Right atrium auricular region (tissue), 2 donors: ENCODE results near the gene COMTD1. TPM values are rescaled to one million over a fixed set of nuclear protein-coding genes. Genes with fewer than 3 reads are reported as not detected.

Experiments used
- DNase-seq: peaks from one replicate; pipeline ENCODE4 v3.0.0-alpha.2; 2019; ENCODE audit warnings: low spot score
- H3K27ac ChIP-seq, 2 donors: fragments of 200-600 bp; sonication (generic); 1 replicate in 1 of 2; 2 replicates in 1 of 2; pipeline ENCODE4 v1.5.1; 2016 to 2019
- H3K27me3 ChIP-seq, 2 donors: fragments of 200-600 bp; sonication (generic); one replicate each; pipeline versions ENCODE4 v1.5.1 to v1.6.0; 2017 to 2019
- H3K36me3 ChIP-seq: fragments of 200-600 bp; sonication (generic); one replicate; pipeline ENCODE4 v1.5.1; 2016
- H3K4me1 ChIP-seq, 2 donors: fragments of 200-600 bp; sonication (generic); one replicate each; pipeline versions ENCODE4 v1.5.1 to v1.6.0; 2017 to 2019
- H3K4me3 ChIP-seq, 2 donors: fragments of 200-600 bp; sonication (generic); 1 replicate in 1 of 2; 2 replicates in 1 of 2; pipeline ENCODE4 v1.5.1; 2017 to 2019; ENCODE audit warnings: mild to moderate bottlenecking in 1 of 2, moderate library complexity in 1 of 2
- H3K9me3 ChIP-seq, 2 donors: fragments of 200-600 bp; sonication (generic); one replicate each; pipeline ENCODE4 v1.5.1; 2019
- total RNA-seq, 2 donors: library from RNA; depleted of rRNA; stranded (reverse); fragments of >200 nt; gene quantifications; one replicate each; pipeline ENCODE4 v1.1.0, GENCODE V29; 2016
- TF ChIP-seq, protein P1 (sequence below), 2 donors: fragments of 200-600 bp; sonication (generic); IDR thresholded peaks; one replicate each; pipeline ENCODE4 v1.5.1; 2019; ENCODE audit warnings: antibody characterized with exemption in 2 of 2

The COMTD1 gene
- total RNA-seq, 2 donors from 2014 or later: 44.1 to 52.4 TPM

DNA sequence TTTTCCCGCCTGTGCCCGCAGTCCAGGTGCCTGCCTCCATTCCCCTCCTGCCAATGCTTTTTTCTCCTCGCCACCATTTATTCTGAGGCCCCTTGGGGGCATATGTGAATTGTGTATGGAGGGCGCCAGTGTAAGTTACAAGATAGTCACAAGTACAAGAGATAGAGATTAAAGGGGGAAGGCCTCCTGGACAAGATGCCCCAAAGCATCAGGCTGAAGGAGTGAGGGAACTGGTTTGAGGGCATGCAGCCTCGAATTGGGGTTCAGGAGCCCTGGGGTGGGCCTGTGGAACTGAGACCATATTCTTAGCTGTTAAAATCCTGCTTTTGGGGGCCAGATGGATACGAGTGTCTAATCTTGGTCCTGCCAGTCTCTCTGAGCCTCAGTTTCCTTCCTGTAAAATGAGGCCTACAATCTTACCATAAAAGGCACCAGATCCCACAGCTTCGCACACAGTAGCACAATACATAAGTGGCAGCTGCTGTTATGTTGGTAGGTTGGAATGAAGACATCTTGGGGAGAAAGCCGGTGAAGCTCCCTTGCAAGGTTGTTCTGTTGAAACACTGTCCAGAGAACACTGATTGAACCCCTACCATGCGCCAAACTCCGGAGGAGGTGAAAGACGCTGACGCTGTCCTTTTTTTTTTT lies 545 bp upstream of the COMTD1 start:
- H3K9me3 ChIP-seq: no peaks in the 10 kb centered on the region
- H3K27me3 ChIP-seq: no peaks in the 10 kb centered on the region
- H3K4me1 ChIP-seq: peaks cover 0 to 22% of the 10 kb centered on the region in 2 donors
- TF ChIP-seq, protein P1, sequence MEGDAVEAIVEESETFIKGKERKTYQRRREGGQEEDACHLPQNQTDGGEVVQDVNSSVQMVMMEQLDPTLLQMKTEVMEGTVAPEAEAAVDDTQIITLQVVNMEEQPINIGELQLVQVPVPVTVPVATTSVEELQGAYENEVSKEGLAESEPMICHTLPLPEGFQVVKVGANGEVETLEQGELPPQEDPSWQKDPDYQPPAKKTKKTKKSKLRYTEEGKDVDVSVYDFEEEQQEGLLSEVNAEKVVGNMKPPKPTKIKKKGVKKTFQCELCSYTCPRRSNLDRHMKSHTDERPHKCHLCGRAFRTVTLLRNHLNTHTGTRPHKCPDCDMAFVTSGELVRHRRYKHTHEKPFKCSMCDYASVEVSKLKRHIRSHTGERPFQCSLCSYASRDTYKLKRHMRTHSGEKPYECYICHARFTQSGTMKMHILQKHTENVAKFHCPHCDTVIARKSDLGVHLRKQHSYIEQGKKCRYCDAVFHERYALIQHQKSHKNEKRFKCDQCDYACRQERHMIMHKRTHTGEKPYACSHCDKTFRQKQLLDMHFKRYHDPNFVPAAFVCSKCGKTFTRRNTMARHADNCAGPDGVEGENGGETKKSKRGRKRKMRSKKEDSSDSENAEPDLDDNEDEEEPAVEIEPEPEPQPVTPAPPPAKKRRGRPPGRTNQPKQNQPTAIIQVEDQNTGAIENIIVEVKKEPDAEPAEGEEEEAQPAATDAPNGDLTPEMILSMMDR (IDR thresholded peaks at IDR 0.05): no peak
- H3K4me3 ChIP-seq: peak overlapping the region in 1 of 2 donors; percentile 84
- peak overlapping the region in 1 of 2 donors; percentile 87 for H3K27ac ChIP-seq
- peaks cover 11% of the 10 kb centered on the region for H3K36me3 ChIP-seq
- DNase-seq: no peak

DNA sequence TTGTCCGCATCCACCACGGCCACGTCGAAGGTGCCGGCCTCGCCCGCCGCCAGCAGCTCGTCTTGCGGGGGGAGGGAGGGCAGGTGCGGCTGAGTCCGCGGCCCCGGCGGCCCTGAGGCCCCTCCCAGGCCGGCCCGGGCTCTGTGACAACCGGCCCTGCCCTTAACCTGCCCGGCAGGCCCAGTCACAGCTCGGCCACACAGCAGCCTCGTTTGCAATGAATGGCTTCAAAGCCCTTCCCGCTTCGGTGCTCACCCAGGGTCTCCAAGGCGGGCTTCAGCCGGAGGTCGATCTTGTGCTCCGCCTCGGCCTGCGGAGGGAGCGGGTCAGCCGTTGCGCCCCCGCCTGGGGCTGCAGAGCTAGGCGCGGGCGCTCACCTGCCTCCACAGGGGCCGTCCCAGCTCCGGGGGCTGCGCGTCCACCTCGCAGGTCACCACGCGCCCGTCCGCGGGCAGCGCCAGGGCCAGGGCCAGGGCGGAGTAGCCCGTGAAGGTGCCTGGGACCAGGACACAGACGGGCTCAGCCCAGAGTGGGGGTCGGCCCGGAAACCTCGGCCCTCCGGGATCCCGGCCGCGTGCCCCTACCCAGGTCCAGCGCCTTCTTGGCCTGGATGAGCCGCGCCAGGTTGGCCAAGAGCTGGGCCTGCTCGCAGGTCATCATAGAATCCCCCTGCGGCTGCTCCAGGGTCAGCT lies 928 bp downstream of the COMTD1 start:
- Histone ChIP-seq H3K9me3 (no peaks in the 10 kb centered on the region), H3K36me3 (peaks cover 24% of the 10 kb centered on the region), H3K4me1 (peaks cover 0 to 29% of the 10 kb centered on the region in 2 donors), H3K4me3 (peak overlapping the region; percentile 58 to 84), H3K27me3 (no peaks in the 10 kb centered on the region), H3K27ac (peak overlapping the region; percentile 82 to 87)
- TF ChIP-seq, protein P1 (IDR thresholded peaks at IDR 0.05): peak in 1 of 2 donors; percentile 47
- DNase-seq: no peak

DNA sequence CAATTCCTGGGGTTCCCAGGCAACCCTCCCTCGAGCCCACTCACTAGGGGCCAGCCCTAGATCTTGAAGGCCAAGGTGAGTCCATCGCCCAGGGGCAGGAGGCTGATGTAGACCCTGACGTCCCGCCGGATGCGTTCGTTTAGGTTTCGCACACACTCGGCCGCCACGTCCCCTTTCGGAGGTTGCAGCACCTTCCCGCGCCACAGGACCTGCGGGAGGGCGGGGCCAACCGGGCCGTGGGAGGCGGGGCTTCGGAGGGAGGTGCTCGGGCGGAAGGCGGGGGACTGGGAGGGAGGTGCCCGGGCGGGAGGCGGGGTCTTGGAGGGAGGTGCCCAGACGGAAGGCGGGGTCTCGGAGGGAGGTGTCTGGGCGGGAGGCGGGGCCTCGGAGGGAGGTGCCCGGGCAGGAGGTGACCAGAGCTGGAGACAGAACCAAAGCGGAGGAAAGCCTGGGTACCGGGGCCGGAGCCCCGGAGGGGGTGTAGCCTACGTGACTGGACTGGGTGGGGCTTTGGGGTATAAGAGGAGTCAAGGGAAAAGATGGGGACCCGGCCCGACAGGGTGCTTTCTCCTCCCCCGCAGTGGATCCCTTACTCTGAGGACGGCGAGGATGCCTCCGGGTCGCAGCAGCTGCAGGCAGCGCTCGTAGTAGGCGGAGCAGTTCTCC lies 1.6 kb downstream of the COMTD1 start:
- H3K9me3 ChIP-seq: no peaks in the 10 kb centered on the region
- no peaks in the 10 kb centered on the region for H3K27me3 ChIP-seq
- H3K4me3 ChIP-seq: peak overlapping the region; percentile 58 to 84
- DNase-seq: peak; percentile 91
- TF ChIP-seq, protein P1 (IDR thresholded peaks at IDR 0.05): no peak
- peak overlapping the region; percentile 82 to 87 for H3K27ac ChIP-seq
- peaks cover 29% of the 10 kb centered on the region for H3K36me3 ChIP-seq
- H3K4me1 ChIP-seq: peaks cover 0 to 32% of the 10 kb centered on the region in 2 donors

DNA sequence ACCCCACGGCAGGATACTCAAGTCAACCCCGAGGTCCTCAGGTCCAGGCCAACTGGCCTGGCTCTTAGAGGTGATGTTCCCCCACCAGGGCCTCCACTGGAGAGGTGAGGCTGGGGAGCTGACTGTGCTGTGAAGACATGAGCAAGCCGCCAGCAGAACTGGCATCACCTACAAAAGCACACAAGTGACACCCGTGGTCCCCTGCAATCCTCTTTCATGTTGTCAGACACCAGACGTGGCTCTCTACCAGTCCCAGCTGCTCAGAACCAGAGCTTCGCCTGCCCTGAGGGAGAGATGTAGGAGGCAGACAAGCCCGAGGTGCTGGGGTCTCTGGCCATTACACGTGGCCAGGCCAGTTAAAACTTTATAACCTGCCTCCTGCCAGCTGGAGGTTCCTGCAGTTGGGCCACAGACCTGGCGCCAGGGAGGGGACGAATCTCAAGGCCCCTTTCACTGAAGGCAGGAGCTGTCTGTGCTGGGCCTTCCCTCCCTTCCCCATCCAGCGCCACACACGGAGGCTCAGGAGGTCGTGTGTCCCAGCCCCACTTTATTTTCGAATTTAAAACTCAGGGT lies 2.2 kb downstream of the COMTD1 start:
- TF ChIP-seq, protein P1 (IDR thresholded peaks at IDR 0.05): no peak
- no peak for DNase-seq
- peak overlapping the region; percentile 82 to 87 for H3K27ac ChIP-seq
- no peaks in the 10 kb centered on the region for H3K27me3 ChIP-seq
- H3K4me1 ChIP-seq: peaks cover 0 to 39% of the 10 kb centered on the region in 2 donors
- H3K36me3 ChIP-seq: peaks cover 35% of the 10 kb centered on the region
- H3K9me3 ChIP-seq: no peaks in the 10 kb centered on the region
- H3K4me3 ChIP-seq: peak overlapping the region in 1 of 2 donors; percentile 84

DNA sequence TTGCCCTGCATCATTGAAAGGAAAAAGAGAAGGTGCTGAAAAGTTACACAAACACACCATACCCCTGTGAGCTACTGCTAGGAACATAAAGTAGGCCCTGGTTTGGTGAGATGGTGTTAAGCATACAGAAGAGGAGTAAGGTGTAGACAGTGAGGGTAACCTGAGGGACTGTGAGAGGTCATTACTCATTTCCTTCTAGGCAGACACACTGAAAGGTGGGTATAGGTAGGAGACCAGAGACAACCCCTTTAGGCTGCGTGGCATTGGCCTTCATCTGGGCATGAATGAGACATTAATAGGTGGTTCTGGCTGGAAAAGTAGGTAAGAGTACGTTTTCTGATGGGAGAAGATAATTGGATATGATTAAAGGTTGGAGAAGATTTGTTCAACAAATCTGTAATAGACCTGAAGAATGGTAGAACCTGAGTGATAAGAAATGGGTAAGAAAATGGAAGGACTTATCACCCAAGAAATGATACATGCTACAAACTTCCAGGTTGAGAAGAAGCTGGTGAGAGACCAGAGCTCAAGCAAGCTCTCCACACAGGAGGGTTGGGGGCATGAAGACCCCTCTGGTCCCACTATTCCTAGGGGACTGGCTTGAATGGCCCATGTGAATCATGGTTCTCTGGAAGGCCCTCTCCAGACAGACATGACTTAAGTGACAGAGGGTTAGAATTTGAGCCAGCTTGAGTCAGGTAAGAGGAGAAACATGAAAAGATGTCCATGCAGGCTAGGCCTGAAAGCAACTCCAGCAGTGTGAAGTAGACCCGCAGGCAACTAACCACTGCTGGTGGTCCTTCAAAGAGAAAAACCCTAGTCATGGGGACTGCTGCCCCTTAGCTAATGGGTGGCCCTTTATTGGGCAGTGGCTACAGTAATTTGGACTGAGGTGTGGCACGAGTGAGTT lies 3.8 kb downstream of the COMTD1 start:
- Histone ChIP-seq H3K4me1 (peaks cover 0 to 53% of the 10 kb centered on the region in 2 donors), H3K4me3 (no peak overlapping the region), H3K27ac (no peak overlapping the region), H3K27me3 (no peaks in the 10 kb centered on the region), H3K9me3 (no peaks in the 10 kb centered on the region), H3K36me3 (peaks cover 41% of the 10 kb centered on the region)
- TF ChIP-seq, protein P1 (IDR thresholded peaks at IDR 0.05): no peak
- no peak for DNase-seq
